Esophagus squamous epithelium (tissue), 4 donors: ENCODE data around the gene AFAP1L2.

Source experiments
- POLR2A ChIP-seq, 4 donors: fragments of 450-650 bp; IDR thresholded peaks; one replicate each; pipeline ENCODE4 v1.6.1; 2017; ENCODE audit warnings: antibody characterized with exemption in 4 of 4, mild to moderate bottlenecking in 4 of 4, moderate library complexity in 3 of 4
- TF ChIP-seq, protein P1 (sequence below), 6 experiments: fragments of 450-650 bp in 4 of 6; fragments of 200-600 bp in 2 of 6; sonication (generic) in 2 of 6; IDR thresholded peaks; one replicate each; pipeline ENCODE4 v1.5.1; 2016 to 2019; ENCODE audit warnings: antibody characterized with exemption in 6 of 6, mild to moderate bottlenecking in 4 of 6, moderate library complexity in 4 of 6

DNA sequence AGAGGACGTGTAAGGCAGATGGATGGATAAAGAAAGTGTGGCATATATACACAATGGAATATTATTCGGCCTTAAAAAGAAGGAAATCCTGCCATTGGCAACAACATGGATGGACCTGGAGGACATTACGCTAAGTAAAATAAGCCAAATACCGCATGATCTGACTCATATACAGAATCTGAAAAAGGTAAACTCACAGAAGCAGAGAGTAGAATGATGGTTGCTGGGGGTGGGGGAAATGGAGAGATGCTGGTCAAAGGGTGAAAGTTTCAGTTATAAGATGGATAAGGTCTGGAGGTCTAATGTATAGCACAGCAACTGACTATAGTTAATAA, 36.3 kb downstream of the AFAP1L2 start:
- TF ChIP-seq, protein P1, sequence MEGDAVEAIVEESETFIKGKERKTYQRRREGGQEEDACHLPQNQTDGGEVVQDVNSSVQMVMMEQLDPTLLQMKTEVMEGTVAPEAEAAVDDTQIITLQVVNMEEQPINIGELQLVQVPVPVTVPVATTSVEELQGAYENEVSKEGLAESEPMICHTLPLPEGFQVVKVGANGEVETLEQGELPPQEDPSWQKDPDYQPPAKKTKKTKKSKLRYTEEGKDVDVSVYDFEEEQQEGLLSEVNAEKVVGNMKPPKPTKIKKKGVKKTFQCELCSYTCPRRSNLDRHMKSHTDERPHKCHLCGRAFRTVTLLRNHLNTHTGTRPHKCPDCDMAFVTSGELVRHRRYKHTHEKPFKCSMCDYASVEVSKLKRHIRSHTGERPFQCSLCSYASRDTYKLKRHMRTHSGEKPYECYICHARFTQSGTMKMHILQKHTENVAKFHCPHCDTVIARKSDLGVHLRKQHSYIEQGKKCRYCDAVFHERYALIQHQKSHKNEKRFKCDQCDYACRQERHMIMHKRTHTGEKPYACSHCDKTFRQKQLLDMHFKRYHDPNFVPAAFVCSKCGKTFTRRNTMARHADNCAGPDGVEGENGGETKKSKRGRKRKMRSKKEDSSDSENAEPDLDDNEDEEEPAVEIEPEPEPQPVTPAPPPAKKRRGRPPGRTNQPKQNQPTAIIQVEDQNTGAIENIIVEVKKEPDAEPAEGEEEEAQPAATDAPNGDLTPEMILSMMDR (IDR thresholded peaks at IDR 0.05), result no peak
- no peak for TF ChIP-seq POLR2A (IDR thresholded peaks at IDR 0.05)
